Mucosa of gallbladder (tissue), 1 donor: Measurements from ENCODE around the gene REEP6. TPM values are rescaled to one million over a fixed set of nuclear protein-coding genes. Genes with fewer than 3 reads are reported as not detected.

Experiments
- DNase-seq: peaks from one replicate; pipeline ENCODE4 v3.0.0-alpha.2; 2020; ENCODE audit warnings: low spot score
- total RNA-seq: library from RNA; stranded (reverse); gene quantifications from one replicate; pipeline ENCODE4 v1.2.1, GENCODE V29; 2021
- donor health status: DM: no; HTN: no; CAD: no.

REEP6 gene
- total RNA-seq = 80.5 TPM

GRCh38 chr19:1491114-1491848, at the start of gene REEP6:
REEP6 (plus strand) TSS chr19:1491181; CDS start chr19:1491270, 89 bp downstream.
- DNase-seq = no peak

- DNase-seq = no peak
Measured at GRCh38 chr19:1441677-1442438, 49.1 kb upstream of the REEP6 start.

- DNase-seq = peak; percentile 60
Measured at GRCh38 chr19:1445185-1445931, 45.6 kb upstream of the REEP6 start.

DNA sequence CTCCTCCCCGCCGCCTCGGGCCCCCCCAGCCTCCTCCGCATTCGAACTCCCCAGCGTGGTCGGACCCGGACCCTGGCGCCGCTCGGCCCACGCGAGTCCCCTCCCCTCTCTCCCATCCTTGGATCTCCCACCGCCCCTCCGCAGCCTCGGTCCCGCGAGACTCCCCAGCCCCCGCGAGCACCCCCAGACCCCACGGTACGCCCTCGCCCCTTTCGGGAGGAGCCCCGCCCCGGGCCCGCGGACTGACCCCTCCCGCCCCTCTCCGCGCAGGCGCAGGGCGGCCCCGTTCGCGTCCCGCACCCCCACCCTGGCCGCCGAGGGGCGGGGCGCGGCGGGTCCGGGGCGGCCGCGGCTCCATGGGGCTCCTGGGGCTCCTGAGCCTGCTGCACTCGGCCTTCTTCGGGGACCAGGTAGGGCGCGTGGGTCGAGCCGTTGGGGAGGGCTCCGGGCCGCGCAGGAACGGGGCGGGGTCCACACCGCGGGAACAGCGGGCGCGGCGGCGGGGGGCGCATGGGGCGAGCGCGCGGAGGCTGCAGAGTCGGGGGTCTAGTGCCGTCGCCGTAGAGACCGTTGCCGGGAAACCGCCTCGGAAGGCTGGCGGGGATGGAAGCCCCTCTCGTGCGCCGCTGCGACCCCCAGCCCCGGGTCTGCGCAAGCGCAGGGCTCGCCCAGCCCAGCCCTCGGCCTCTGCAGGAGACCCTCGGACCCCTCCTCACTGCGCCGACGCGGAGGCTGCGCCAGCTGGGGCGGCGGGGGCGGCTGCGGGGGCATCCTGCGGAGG, 44.9 kb upstream of the REEP6 start:
- DNase-seq = no peak

DNA sequence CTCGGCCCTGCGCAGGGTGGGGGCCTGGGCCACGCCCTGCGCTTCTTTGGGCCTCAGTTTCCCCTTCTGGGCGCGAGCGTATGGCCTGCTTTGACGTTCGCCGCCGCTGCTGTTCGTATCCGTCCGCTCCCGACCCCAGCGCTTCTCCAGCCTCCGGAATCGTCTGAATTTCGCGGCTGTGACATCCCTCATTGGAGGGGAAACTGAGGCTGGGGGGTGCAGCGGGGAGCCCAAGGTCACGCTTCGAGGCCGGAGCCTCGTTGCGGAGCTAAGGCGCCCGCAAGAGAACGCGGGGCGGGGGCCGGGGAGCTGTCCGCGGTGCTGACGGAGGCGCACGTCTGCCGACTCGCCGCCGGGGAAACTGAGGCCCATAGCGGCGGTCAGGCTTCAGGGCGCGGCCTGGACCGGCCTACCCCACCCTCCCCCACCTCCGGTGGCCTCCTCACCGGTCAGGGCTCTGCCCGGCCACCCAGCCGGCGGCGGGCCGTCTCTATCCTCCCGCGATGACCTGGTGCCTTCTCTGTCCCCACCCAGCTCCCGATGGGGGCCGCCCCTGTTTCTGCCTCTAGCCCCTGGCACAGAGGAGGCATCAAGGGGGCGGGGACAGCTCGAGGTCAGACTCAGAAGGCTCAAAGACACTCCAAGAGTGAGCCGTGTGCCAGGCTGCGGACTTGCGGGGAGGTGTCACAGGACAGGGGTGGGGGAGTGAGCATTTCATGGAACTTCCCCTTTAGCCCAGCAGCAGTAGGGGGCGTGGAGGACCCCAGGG, 44.1 kb upstream of the REEP6 start:
- no peak for DNase-seq

- DNase-seq = no peak
Measured at GRCh38 chr19:1447504-1447903, 43.5 kb upstream of the REEP6 start.

DNA sequence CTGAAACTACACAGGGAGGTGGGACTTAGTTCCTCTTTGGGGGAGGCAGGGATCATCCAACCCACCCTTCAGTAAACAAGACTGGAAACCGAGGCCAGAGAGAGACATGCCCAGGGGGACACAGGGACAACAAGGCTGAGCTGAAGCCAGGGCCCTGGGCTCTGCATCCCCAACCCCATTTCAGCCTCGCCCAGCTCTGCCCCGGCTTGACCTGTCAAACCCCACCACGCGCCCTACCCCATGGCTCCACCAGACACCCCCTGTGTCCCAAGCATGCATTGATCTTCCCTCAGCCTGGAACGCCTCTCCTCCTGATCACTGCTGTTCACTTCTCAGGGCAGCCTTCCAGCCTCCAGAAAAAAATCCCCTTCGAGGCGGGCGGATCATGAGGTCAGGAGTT, 43.0 kb upstream of the REEP6 start:
- no peak for DNase-seq

DNA sequence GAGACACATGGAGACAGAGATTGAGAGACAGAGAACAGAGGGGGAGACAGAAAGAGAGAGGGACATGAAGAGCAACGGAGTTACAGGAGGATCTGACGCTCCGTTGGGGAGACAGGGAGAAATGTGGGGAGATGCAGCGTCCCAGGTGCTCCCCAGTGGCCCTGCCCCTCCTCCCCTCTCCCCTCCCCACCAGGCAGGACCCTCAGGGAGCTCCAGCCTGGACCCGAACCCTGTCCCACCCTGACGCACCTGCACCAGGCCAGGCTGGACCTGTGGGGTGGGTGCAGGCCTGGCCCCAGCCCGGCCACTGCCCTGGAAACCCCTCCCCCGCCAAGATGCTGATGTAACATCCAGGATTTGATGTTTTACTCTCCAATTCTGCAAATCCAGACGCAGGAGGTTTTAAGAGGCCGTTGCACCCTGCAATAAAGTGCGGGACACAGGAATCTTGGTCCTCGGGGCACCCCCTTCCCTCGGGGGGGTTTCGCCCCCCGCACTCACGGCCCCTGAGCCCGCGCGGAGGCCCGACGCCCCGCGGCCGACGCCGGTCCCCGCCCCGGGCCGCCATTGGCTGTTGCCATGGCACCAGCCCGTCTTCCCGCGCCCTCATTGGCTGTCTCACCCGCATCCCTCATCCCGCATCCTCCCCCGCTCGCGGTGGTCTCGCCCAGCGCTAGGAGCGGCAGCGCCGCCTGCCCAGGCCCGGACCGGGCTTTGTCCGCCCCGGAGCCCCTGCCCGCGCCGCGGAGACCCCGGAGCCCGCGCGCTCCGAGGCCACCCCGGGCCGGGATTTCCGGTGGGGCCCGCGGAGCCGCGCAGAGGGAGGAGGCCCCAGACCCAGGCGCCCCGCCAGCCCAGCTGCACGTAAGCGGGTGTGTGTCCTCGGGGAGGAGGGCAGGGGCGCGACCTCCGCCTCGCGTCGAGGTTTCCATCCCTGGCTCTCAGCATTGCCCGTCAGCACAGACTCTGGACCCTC, 41.2 kb upstream of the REEP6 start, which contains the start of gene APC2:
Gene APC2 (plus strand): TSS at position 655 of the 976 bp plus-strand sequence. CDS start 2,881 bp downstream, outside the sequence.
- no peak for DNase-seq

DNA sequence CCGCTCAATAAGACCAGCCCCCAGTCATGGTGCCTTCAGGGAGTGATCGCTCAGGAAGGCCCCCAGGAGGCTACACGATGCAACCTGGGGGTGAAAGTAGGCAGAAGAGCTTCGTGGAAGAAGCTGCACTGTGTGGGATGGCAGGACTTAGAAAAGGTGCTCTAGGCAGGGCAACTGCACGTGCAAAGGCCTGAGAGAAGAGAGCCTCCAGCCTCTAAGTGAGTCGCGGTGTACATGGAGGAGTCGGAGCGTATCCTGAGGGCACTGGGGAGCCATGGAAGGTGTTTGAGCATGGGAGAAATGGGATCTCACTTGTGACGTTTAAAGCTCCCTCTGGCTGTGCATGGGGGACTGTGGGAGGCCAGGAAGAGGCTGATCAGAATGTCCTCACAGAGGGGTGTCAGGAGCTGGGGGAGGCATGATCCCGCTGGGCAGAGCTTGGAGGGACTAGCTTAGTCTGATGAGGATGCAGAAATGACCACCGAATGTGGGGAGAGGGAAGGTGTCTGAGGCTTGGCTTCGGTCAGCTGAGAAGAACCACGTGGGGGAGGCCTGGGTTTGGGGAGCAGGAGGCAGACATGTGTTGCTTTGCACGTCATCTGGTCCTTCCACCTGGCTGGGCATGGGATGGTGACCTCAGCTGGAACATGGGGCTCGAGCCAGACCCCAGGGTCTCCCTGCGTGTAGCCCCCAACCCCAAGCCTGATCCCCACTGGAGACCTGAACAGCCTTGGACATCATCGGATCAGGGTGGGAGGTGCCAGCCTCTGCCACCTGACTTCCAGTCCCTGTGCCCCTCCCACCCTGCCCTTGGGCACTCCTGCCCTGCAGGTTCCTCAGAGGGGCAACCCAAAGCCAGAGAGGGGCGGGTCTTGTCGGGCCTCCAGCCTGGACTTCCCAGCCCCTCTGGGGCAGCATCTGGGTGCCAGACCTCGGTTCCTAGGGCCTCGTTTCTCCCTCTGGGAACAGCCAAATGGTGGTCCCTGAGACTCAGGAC, 39.9 kb upstream of the REEP6 start:
- no peak for DNase-seq

DNA sequence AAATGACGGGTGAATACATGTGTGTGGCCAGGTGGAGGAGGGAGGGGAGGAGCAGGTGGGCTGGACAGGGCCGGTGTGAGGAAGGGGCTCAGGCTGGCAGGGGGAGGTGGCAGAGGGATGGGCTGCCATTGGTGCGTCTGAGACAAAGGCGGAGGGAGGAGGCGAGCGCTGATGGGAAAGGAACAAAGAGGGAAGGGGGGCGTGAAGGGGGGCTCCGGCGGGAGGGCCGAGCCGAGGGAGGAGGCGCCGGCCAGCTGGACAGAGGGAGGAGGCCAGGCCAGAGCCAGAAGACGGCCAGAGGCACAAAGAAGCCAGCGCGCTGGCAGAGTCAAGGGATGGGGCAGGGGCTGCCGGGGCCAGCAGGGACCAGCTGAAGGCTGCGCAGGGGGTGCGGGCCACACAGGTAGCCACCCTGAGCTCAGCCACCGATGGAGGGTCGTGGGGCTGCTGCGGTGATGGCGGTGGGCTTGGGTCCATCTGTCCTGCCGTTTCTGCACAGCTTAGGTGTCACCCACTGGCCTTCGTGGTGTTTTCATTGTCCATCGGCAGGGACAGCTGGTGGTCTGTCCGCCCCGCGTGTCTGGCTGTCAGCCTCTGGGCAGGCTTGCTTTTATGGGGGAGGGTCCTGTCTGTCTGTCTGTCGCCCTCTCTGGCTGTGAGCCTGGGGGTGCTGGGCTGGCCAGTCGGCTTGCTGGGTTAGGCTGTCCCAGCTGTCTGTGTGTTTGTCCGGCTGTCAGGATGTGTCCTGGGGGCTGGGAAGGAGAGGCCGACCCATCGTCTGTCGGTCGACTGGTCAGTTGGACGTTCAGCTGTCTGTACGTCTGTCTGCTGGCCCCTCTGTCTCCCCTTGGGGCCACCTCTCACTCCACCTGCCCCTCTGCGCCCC, 38.8 kb upstream of the REEP6 start:
- no peak for DNase-seq

DNA sequence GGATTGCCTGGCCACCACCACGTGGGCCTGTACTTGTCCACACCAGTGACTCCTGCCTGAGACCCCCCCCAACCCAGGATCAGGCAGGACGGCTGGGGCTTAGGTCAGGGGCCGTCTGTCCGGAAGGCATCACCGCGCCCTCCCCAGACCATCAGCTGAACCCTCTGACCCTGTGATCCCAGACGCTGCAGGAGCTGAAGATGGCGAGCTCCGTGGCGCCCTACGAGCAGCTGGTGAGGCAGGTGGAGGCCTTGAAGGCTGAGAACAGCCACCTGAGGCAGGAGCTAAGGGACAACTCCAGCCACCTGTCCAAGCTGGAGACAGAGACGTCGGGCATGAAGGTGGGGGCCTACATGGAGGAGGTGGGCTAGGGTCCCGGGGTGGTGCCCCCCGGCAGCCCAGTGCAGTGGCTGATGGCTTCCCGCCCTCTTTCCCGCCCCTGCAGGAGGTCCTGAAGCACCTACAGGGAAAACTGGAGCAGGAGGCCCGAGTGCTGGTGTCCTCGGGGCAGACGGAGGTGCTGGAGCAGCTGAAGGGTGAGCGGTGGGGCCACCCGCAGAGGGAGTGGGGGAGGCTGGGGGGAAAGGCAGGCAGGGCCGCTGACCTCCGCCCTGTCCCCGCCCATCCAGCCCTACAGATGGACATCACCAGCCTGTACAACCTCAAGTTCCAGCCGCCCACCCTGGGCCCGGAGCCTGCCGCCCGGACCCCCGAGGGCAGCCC, 38.0 kb upstream of the REEP6 start:
- DNase-seq = no peak

DNA sequence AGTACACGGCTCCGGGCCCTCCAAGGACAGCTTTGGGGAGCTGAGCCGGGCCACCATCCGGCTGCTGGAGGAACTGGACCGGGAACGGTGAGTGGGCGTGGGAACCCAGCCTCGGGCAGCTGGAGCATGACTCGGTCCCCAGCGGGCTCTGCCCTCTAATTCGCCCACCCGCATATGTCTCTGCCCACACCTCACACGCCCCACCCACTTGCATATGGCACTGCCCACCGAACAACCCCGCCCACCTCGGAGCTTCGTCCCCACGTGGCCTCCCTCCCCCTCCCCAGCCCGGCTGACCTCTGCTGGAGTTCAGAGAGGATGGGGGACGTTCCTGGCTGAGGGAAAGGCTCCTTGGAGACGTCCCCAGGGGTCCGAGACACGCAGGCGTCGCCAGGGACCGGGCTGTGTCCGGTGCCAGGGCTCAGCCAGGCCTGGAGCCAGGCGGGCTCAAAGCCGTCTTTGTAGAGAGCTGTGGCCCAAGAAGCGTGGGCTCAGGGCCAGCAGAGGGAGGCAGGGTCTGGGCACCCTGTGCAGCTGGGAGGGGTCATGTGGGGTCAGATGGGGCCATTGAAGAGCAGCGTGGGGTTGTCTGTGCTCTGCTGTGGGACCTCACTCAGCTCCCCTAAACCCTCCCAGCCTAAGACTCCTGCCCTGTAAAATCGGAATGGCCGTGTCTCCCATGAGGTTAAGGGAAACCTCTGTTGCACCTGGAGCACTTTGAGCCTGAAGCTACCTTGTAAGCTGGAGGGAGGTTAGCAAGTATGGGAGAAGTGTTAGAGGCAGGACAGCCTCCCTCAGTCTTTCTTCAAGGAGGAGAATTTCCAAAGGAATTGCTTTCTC, 37.2 kb upstream of the REEP6 start:
- DNase-seq = no peak

DNA sequence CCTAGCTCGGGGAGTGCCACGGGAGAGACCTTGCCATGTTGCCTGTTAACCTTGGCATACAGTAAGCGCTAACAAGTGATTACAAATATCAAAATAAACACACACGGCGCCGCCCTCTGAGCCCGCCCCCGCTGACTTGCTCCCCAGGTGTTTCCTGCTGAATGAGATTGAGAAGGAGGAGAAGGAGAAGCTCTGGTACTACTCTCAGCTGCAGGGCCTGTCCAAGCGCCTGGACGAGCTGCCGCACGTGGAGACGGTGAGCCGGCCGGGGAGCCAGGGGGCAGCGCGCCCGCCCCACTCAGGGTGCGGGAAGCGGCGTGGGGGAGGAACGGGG, 36.0 kb upstream of the REEP6 start:
- DNase-seq = no peak

DNA sequence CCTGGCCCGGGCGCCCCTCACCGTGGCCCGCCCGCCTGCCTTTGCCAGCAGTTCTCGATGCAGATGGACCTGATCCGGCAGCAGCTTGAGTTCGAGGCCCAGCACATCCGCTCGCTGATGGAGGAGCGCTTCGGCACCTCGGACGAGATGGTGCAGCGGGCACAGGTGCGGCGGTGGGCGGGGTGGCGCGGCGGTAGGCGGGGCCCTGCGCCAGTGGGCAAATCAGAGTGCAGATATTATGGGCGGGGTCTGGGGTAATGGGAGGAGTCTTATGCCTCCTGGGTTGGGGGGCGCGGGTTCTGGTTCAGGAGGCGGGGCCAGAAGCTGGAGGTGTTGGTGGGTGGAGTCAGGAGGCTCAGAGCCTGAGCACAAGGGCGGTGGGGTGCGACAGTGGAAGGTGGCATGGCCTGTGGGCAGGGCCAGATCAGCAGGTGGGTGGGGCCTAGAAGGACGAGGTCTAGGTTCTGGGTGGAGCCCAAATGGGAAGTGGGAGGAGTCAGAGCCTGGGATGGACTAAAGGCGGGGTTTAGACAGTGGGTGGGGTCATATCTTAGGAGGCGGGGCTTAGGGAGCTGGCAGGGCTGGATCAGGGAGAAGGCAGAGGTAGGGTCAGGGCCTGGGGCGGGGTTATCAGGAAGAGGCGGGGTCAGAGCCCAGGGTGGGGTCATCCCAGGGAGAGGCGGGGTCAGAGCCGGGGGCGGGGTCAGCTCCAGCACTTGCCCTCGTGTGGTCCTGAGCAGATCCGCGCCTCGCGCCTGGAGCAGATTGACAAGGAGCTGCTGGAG, 35.5 kb upstream of the REEP6 start:
- DNase-seq = peak; percentile 65
